OCI-LY7 (cell line): ENCODE measurements around the gene PLCB1. TPM values are rescaled to one million over a fixed set of nuclear protein-coding genes. Genes with fewer than 3 reads are reported as not detected.
"Not testable (repeated sequence)": the region's sequence is repeated elsewhere in the genome, so short reads cannot be mapped to it uniquely, and the experiment has no call there.

Experiments
- BruUV-seq: library from RNA; stranded (reverse); fragments of 400-500 nt; replicated peaks from 2 replicates; lab custom pipeline; 2021; lab: Mats Ljungman, UMichigan
- CTCF ChIA-PET: fragments of 300-600 bp; sonication (Branson Sonifier 250); formaldehyde crosslinking; loops from one replicate; lab custom pipeline; 2022; ENCODE audit warnings: antibody characterized with exemption; ENCODE audit not compliant: unreplicated experiment; lab: Charles Lee
- POLR2A ChIA-PET: fragments of 300-600 bp; sonication (Branson Sonifier 250); formaldehyde crosslinking; loops from one replicate; lab custom pipeline; 2022; ENCODE audit warnings: antibody characterized with exemption; lab: Charles Lee
- DNase-seq: peaks from one replicate; pipeline ENCODE4 v3.0.0-alpha.2; 2015; ENCODE audit warnings: low spot score
- H2AFZ ChIP-seq: fragments of 200-600 bp; sonication (generic), shearing (Covaris generic); 2 replicates; pipeline ENCODE4 v1.6.1; 2014; ENCODE audit warnings: mild to moderate bottlenecking, antibody characterized with exemption, low read length, moderate library complexity
- H3K27ac ChIP-seq: fragments of 200-600 bp; sonication (generic); 2 replicates; pipeline ENCODE4 v1.5.1; 2014; ENCODE audit warnings: mixed run types, low read depth, mild to moderate bottlenecking, moderate library complexity, low read length, inconsistent platforms; ENCODE audit not compliant: poor library complexity, severe bottlenecking
- H3K36me3 ChIP-seq: fragments of 200-600 bp; sonication (generic); 2 replicates; pipeline ENCODE4 v1.6.1; 2014; ENCODE audit warnings: mild to moderate bottlenecking, antibody characterized with exemption, low read length, moderate library complexity, mixed read lengths; ENCODE audit not compliant: insufficient read depth
- H3K4me1 ChIP-seq: fragments of 200-600 bp; sonication (generic); 2 replicates; pipeline ENCODE4 v1.5.1; 2014; ENCODE audit warnings: mild to moderate bottlenecking, low read length; ENCODE audit not compliant: insufficient read depth, poor library complexity, severe bottlenecking
- H3K4me2 ChIP-seq: fragments of 200-600 bp; sonication (generic); 2 replicates; pipeline ENCODE4 v1.6.1; 2014; ENCODE audit warnings: mild to moderate bottlenecking, low read length
- H3K4me3 ChIP-seq: fragments of 200-600 bp; sonication (generic); 2 replicates; pipeline ENCODE4 v1.5.1; 2014; ENCODE audit warnings: mild to moderate bottlenecking, low read depth, low read length; ENCODE audit not compliant: poor library complexity, severe bottlenecking
- H3K79me2 ChIP-seq: fragments of 200-600 bp; sonication (generic); 2 replicates; pipeline ENCODE4 v1.6.1; 2016; ENCODE audit warnings: low read depth, mild to moderate bottlenecking, low read length, moderate library complexity, mixed read lengths; ENCODE audit not compliant: insufficient read depth
- H3K9me2 ChIP-seq: fragments of 200-600 bp; sonication (generic); 2 replicates; pipeline ENCODE4 v1.6.1; 2016; ENCODE audit warnings: mild to moderate bottlenecking, low read length, mixed read lengths; ENCODE audit not compliant: insufficient read depth
- H3K9me3 ChIP-seq: fragments of 200-600 bp; sonication (generic); 2 replicates; pipeline ENCODE4 v1.6.1; 2014; ENCODE audit warnings: mild to moderate bottlenecking, mixed run types, low read length, mixed read lengths
- H4K20me1 ChIP-seq: fragments of 200-600 bp; sonication (generic); 2 replicates; pipeline ENCODE4 v1.6.1; 2014; ENCODE audit warnings: mild to moderate bottlenecking, antibody characterized with exemption, low read length, moderate library complexity, mixed read lengths; ENCODE audit not compliant: insufficient read depth
- EZH2phosphoT487 ChIP-seq: fragments of 200-600 bp; sonication (generic); IDR thresholded peaks from 2 replicates; pipeline ENCODE4 v1.6.1; 2018; ENCODE audit warnings: low read depth, borderline replicate concordance, mild to moderate bottlenecking, mixed run types, antibody characterized with exemption, low read length, moderate library complexity, mixed read lengths
- intact Hi-C: fragments of 100-400 bp; cut with micrococcal nuclease; formaldehyde crosslinking; loops from one replicate; pipeline ENCODE4 v1.10.0; 2022; ENCODE audit not compliant: unreplicated experiment
- total RNA-seq, 2 experiments: library from RNA; depleted of rRNA in 1 of 2; stranded (reverse); fragments of >200 nt in 1 of 2; shearing (Covaris generic) in 1 of 2; gene quantifications; 2 replicates each; pipeline ENCODE4 v1.2.3, GENCODE V29; 2014 to 2022
- TF ChIP-seq, protein P1 (sequence below): fragments of 200-600 bp; sonication (generic); conservative IDR thresholded peaks from 2 replicates; pipeline ENCODE4 v1.5.1; 2014; ENCODE audit warnings: mild to moderate bottlenecking, antibody characterized with exemption, low read length, moderate library complexity, mixed read lengths

Gene PLCB1
- total RNA-seq, 2 experiments from 2014 or later: 14.6 to 30.5 TPM

DNA sequence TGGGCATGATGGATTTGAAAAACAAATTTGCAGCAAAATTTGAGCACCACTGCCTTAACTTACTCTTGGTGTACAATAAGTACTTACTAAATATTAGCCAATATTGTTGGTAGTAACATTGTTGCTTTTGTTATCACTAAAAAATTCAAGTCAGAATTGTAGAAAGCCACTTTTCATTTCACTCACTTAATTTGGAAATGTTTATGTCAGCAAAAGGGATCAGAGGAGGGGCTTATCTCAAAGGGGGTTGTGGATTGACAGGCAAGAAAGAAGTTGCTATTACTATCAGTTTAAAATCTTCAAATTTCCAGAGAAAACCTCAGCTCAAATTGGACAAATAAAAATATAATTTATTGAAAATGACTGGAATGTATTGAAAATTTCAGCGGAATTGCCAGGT is 241.5 kb downstream of the PLCB1 start:
- intact Hi-C loops: no loop called here
- Histone ChIP-seq H3K4me1 (no peaks in the 10 kb centered on the region), H3K79me2 (no peaks in the 10 kb centered on the region), H3K9me2 (no peaks in the 10 kb centered on the region), H3K4me3 (no peak overlapping the region), H2AFZ (no peak overlapping the region), H4K20me1 (no peaks in the 10 kb centered on the region), H3K4me2 (no peak overlapping the region), H3K27ac (no peak overlapping the region), H3K36me3 (no peaks in the 10 kb centered on the region), H3K9me3 (no peaks in the 10 kb centered on the region)
- CTCF ChIA-PET: no interaction called here
- TF ChIP-seq, protein P1, sequence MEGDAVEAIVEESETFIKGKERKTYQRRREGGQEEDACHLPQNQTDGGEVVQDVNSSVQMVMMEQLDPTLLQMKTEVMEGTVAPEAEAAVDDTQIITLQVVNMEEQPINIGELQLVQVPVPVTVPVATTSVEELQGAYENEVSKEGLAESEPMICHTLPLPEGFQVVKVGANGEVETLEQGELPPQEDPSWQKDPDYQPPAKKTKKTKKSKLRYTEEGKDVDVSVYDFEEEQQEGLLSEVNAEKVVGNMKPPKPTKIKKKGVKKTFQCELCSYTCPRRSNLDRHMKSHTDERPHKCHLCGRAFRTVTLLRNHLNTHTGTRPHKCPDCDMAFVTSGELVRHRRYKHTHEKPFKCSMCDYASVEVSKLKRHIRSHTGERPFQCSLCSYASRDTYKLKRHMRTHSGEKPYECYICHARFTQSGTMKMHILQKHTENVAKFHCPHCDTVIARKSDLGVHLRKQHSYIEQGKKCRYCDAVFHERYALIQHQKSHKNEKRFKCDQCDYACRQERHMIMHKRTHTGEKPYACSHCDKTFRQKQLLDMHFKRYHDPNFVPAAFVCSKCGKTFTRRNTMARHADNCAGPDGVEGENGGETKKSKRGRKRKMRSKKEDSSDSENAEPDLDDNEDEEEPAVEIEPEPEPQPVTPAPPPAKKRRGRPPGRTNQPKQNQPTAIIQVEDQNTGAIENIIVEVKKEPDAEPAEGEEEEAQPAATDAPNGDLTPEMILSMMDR: no peak
- no peak for TF ChIP-seq EZH2phosphoT487
- no TSS peak for BruUV-seq
- POLR2A ChIA-PET: interaction anchor here (1.1 kb wide), 1 partner anchor 12 kb away, joined by 3 read pairs; no protein-coding TSS in a partner anchor
- DNase-seq: no peak

DNA sequence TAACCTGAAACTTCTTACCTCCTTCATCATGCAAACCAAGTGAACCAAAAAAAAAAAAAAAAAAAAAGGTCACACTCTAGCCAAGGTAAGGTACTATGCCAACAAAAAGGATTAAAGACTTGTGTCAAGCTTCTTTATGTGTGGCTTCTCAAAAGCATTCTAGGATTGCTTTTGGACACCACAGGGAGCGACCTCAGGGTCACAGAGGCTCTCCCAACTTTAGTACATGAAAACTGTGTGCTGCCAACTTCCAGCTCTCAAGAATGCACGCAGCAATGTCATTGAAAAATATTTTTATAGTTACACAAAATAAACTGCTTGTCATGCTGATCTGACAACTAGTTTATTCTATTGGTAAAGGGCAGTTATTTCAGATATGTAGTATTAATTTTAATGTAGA is 243.8 kb downstream of the PLCB1 start:
- H3K4me2 ChIP-seq: no peak overlapping the region
- ChIA-PET CTCF (no interaction called here), POLR2A (interaction anchor here (0.6 to 0.7 kb wide), 2 partner anchors 119 to 976 kb away, joined by 4 read pairs; no protein-coding TSS in a partner anchor)
- no peak overlapping the region for H3K27ac ChIP-seq
- no peaks in the 10 kb centered on the region for H3K9me2 ChIP-seq
- H3K4me3 ChIP-seq: no peak overlapping the region
- no peak overlapping the region for H2AFZ ChIP-seq
- BruUV-seq: no TSS peak
- H3K36me3 ChIP-seq: no peaks in the 10 kb centered on the region
- TF ChIP-seq, protein P1: no peak
- no peak for TF ChIP-seq EZH2phosphoT487
- DNase-seq: no peak
- H3K4me1 ChIP-seq: no peaks in the 10 kb centered on the region
- intact Hi-C loops: no loop called here
- no peaks in the 10 kb centered on the region for H3K9me3 ChIP-seq
- H3K79me2 ChIP-seq: no peaks in the 10 kb centered on the region
- H4K20me1 ChIP-seq: no peaks in the 10 kb centered on the region

DNA sequence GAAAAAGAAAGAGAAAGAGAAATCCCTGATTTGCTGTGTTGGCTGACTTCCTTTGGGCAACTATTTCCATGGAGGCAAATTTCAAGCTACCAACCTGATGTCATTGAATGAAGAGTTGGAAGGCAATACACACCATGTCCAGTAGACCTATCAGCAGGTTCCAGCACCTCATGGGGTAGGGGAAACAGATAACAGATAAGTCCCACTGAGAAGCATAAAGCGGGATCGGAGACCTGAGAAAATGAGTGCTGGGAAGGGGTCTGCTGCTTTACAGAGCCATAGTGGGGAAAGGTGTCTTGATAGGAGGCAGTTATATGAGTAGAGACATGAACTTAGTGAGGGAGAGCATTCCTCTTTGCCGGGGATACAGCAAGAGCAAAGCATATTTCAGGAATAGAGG is 244.9 kb downstream of the PLCB1 start:
- Histone ChIP-seq H3K27ac (no peak overlapping the region), H3K9me2 (no peaks in the 10 kb centered on the region), H3K36me3 (no peaks in the 10 kb centered on the region), H2AFZ (no peak overlapping the region), H3K9me3 (no peaks in the 10 kb centered on the region), H3K4me1 (no peaks in the 10 kb centered on the region), H4K20me1 (no peaks in the 10 kb centered on the region), H3K4me3 (no peak overlapping the region), H3K4me2 (no peak overlapping the region), H3K79me2 (no peaks in the 10 kb centered on the region)
- DNase-seq: no peak
- intact Hi-C loops: no loop called here
- no TSS peak for BruUV-seq
- no peak for TF ChIP-seq EZH2phosphoT487
- TF ChIP-seq, protein P1: no peak
- ChIA-PET CTCF (no interaction called here), POLR2A (interaction anchor here (0.7 kb wide), 1 partner anchor 25 kb away, joined by 3 read pairs; no protein-coding TSS in a partner anchor)

DNA sequence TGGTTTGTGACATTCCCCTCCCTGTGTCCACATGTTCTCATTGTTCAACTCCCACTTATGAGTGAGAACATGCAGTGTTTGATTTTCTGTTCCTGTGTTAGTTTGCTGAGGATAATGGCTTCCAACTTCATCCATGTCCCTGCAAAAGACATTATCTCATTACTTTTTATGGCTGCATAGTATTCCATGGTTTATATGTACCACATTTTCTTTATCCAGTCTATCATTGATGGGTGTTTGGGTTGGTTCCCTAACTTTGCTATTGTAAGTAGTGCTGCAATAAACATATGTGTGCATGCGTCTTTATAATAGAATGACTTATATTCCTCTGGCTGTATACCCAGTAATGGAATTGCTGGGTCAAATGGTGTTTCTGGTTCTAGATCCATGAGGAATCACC is 247.1 kb downstream of the PLCB1 start:
- H3K27ac ChIP-seq, CTCF ChIA-PET, H4K20me1 ChIP-seq, H3K4me3 ChIP-seq, H3K9me2 ChIP-seq, H3K79me2 ChIP-seq, DNase-seq, H3K4me1 ChIP-seq, POLR2A ChIA-PET, H3K36me3 ChIP-seq, H3K9me3 ChIP-seq, BruUV-seq, intact Hi-C loops, H2AFZ ChIP-seq, H3K4me2 ChIP-seq: not testable (repeated sequence)
